HG03280 (cell line): ENCODE results near the gene ZNF280B.
"Not testable (repeated sequence)": the region's sequence is repeated elsewhere in the genome, so short reads cannot be mapped to it uniquely, and the experiment has no call there.

Experiments used
- ATAC-seq: cut with Tn5 transposase; IDR thresholded peaks from one replicate; pipeline ENCODE4 v1.9.1; 2021; ENCODE audit warnings: mild to moderate bottlenecking, moderate library complexity; ENCODE audit not compliant: unreplicated experiment

ZNF280B gene

DNA sequence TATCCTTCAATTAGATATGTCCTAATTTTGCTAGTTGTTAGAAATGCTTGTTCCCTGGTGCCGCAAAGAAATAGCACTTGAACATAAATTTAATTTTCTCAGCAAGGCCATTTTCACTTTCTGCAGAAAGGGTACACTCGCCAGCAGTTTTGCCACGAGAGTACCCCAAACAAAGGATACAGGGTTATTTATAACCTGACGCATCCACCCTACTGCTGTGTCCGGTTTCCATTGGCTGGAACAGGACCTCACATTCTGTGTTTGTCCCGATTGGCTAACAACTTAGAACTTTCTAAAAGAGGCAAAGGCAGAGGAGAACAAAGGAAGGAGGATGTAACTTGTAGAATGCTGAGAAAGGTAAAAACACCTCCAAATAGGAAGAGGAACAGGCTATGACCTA, 1.4 kb upstream of the ZNF280B start:
- ATAC-seq: not testable (repeated sequence)

DNA sequence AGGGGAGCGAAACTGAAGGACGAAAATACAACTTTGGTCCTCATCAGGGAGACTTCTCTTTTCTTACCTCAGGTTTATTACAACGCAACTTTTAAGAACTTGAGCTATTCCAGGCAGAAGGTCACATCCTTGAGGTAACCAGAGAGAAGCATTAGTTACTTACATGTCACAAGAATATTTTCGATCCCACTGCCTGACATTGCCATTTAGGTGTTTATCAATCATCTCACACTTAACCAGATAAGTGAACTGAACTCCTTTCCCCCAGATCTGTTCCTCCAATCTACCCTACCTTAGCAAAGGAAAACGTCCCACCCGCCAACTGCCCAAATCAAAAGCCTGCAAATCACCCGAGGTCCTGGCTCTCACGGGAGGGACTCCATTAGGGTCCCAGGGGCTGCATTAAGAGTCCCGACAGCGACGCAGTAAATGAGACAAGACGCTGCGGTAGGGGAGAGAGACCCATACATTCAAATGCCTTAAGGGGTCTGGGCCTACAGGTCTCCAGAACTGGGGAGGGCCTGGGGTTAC, 734 bp downstream of the ZNF280B start:
- no peak for ATAC-seq

- ATAC-seq: no peak
Observed at GRCh38 chr22:22506736-22507135, 1.8 kb downstream of the ZNF280B start.

- ATAC-seq: no peak
Observed at GRCh38 chr22:22498267-22498666, 10.3 kb downstream of the ZNF280B start.

DNA sequence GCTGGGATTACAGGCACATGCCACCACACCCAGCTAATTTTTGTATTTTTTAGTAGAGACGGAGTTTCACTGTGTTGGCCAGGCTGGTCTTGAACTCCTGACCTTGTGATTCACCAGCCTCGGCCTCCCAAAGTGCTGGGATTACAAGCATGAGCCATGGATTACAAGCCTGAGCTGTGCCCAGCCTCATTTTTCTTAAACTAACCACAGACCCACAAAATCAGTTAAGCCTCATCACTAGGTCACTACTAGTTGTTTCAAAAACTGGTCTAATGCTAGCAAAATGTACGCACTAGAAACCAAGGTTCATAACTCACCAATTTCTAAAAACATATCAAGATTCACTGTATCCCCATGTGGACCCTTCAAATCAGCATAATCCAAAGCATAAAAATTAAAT, 17.0 kb downstream of the ZNF280B start:
- ATAC-seq: not testable (repeated sequence)

DNA sequence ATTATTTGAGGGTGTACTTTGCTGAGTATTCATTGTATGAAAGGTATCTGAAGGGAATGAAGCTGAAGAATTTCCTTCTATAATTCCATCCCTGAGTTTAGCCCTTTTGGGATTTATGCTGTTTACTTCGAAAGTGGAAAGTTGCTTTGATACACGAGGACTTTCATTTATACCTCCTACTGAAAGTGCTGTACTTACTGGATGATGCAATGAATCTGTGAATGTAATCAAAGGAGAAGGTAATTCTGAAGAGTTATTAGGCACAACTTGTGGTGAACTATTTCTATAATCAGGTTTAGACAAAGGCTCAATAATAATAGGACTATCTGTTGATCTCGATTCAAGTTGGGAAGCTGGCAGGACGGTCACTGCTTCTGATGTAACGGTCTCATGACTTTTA, 19.8 kb downstream of the ZNF280B start:
- ATAC-seq: no peak

DNA sequence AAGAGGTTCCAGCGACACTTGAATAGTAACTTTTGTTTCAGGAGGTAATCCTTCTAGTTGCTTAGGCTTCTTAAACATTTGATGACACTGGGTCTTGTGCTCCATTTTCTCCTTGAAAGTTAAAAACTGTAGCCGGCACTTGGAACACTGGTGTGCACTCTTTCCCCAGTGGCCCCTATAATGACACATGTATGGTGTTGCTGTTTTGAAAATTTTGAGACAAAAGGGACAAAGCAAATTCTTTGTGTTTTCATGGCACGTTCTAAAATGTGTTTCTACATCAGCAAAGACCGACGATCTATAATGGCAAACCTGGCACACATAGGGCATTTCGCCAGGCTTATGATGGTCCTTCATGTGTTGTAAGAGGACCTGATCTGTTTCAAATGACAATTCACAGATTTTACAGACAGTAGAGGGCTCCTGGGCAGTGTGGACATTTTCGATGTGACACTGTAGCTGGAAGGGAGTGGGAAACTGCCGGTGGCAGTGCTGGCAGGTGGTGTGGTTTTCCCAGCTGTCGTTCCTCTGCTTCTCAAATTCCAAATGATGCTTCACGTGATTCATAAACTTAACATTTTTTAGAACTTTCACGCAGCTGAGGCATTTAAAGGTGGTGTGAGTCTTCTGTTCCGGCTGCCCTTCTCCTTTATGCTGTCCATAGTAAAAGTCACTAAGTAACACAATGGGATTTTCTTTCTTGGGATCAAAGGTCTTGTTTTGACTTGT, 20.5 kb downstream of the ZNF280B start:
- ATAC-seq: no peak

DNA sequence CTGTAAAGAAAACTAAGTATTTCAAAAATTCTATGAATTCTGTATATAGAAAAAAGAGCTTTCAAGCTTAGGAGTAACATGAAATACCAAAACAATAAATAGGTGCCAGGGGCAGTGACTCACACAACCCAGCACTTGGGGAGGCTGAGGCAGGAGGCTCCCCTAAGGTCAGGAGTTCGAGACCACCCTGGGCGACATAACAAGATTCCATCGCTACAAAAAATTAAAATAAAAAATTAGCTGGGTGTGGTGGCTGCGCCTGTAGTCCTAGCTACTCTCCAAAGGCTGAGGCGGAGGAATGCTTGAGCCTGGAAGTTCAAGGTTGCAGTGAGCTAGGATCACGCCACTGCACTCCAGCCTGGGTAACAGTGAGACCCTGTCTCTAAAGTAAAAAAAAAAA, 21.5 kb downstream of the ZNF280B start:
- ATAC-seq: no peak

DNA sequence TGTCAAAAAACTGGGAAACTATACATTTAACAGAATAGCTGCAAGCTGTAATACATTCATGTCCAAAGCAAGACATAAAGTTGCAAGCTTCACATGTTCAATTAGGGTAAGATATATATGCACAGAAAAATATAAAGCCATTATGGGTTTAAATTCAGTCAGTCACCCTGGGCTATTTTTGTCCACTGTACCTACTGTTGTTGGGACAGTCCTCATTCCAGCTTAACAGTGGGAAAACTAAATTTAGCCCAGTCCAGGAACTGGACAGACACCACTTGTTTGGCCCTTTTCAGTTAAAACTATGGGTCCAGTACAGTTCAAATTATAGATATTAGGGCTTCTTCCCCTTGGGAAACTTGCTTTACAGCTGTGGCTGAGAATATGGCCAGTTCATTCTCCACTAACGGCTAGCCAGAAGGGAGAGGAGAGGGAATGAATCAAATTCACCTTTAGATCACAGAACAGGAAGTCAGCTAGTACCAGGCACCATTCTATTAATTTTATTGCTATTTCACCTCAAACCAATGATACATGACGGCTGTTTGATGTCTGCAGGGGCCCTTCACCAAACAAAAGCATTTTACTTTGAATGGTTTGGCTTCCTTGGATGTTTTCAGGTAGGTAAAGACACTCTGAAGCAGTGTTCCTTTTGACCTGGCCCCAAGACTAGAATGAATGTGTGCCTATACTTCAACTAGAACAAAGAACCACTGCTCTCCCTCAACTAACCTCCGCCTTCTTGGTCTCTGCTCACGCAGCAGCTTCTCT, 22.2 kb downstream of the ZNF280B start:
- ATAC-seq: no peak

DNA sequence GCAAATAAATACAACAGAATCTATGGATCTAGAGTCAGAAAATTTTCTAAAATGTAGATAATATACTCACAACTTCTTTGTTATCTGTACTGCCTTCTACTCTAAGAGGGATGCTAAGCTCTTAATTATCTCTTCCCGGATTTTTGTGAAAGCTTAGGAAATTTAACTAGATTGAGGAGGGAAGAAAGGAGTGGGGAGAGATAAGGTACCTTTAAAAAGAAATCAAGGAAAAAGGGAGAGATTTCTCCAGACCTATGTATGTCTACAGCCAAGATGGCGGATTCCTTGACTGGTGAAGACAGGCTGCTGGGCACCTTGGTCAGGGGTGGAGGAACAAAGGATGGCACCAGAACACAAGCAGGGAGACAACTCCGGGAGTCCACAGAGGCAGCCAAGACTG, 23.0 kb downstream of the ZNF280B start:
- ATAC-seq: no peak

GRCh38 chr22:22484023-22484422, 24.5 kb downstream of the ZNF280B start:
- no peak for ATAC-seq

- no peak for ATAC-seq
Observed at GRCh38 chr22:22480940-22481339, 27.6 kb downstream of the ZNF280B start.

GRCh38 chr22:22479999-22480532, 28.5 kb downstream of the ZNF280B start:
- ATAC-seq: no peak

DNA sequence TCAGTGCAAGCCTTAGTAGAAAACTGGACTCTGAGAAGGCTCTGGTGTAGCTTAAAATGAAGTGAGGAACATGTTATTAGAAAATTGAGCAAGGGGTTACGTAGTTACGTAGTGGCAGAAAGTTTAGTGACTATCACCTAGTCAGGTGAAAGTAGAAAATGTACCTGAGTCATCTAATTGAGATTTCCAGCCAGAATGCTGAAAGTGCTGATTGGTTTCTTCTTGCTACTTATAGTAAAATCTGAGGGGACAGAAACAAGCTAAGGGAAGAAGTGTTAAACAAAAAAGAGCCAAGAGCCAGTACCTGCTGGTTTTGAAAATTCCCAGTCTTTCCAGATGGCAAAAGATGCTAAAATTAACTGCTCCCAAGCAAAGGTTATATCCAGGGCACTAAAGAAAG, 29.4 kb downstream of the ZNF280B start:
- ATAC-seq: no peak

- no peak for ATAC-seq
Observed at GRCh38 chr22:22478470-22478869, 30.1 kb downstream of the ZNF280B start.

- ATAC-seq: no peak
Observed at GRCh38 chr22:22474733-22475132, 33.8 kb downstream of the ZNF280B start.

DNA sequence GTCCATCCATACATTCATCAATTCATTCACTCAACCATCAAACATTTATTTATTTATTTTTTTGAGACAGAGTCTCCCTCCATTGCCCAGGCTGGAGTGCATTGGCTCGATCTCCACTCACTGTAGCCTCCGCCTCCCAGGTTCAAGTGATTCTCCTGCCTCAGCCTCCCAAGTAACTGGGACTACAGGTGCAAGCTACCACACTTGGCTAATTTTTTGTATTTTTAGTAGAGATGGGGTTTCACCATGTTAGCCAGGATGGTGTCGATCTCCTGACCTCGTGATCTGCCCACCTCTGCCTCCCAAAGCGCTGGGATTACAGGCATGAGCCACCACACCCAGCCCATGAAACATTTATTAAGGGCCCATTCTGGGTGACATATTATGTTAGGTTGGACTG, 37.4 kb downstream of the ZNF280B start:
- not testable (repeated sequence) for ATAC-seq

- no peak for ATAC-seq
Observed at GRCh38 chr22:22469527-22469926, 39.0 kb downstream of the ZNF280B start.

GRCh38 chr22:22468794-22469469, 39.6 kb downstream of the ZNF280B start:
- not testable (repeated sequence) for ATAC-seq

DNA sequence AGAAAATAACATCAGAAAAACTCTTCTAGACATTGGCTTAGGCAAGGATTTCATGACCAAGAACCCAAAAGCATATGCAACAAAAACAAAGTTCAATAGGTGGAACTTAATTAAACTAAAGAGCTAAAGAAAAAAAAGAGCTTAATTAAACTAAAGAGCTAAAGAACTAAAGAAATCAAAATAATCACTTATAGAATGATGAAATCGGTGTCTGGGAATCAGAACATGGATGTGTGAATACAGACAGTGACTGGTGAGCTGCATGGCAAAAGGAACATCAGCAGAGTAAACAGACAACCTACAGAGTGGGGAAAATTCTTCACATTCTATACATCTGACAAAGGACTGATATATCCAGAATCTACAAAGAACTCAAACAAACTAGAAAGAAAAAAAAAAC, 41.4 kb downstream of the ZNF280B start:
- no peak for ATAC-seq

GRCh38 chr22:22465782-22466181, 42.8 kb downstream of the ZNF280B start:
- ATAC-seq: no peak
